ENCODE measurements around the gene CDK14.

DNA sequence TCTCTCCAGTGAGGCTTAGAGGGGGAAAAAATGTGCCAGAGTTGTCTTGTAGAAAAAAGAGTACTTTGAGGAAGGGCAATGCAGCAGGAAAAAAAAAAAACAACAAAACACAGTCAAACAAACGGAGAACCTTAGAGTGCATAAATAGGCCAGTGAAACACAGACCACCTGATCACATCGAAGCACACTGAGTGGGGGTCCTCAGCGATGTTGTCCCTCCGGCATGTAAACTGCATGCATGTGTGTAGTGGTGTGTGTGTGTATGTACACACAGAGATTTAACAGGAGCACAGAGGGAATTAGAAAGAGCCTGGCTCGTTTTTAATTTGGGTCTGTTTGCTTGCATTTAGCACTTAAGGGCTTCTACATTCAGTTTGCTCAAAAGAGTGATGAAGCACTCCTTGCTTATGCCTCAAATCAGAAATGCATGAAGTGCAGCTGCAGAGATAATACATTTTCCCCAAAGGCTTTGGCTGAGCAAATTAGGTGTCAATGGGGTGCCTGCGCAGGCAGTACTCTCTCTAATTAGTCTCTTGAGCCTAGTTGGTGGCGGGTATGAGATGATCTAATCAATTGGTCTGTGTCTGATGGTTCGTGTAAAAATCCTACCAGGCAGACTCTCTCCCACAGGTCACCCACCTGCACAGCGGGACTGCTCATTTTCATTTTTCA is 605.5 kb downstream of the CDK14 start:
- TF ChIP-seq CTCF (IDR thresholded peaks at IDR 0.05), result no peak
- no peak for TF ChIP-seq POLR2A (IDR thresholded peaks at IDR 0.05)

Measured in esophagus squamous epithelium (tissue), 4 donors.